Fibroblast of lung (primary cell): Measurements from ENCODE around the gene KIRREL3. TPM values are rescaled to one million over a fixed set of nuclear protein-coding genes. Genes with fewer than 3 reads are reported as not detected.

ENCODE experiments used
- DNase-seq, 2 donors: peaks; one replicate each; pipeline versions ENCODE4 v3.0.0 to v3.0.0-alpha.2; 2010; ENCODE audit warnings: low read depth in 2 of 2
- H2AFZ ChIP-seq: 2 replicates; pipeline ENCODE4 v1.5.1; 2012; ENCODE audit warnings: low read length, control low read depth, inconsistent platforms
- H3K27ac ChIP-seq: 2 replicates; pipeline ENCODE4 v1.5.1; 2011; ENCODE audit warnings: low read length, control low read depth; ENCODE audit not compliant: insufficient read depth
- H3K27me3 ChIP-seq: 2 replicates; pipeline ENCODE4 v1.5.1; 2011; ENCODE audit warnings: mild to moderate bottlenecking, low read length; ENCODE audit not compliant: control insufficient read depth, insufficient read depth
- H3K36me3 ChIP-seq: 2 replicates; pipeline ENCODE4 v1.5.1; 2011; ENCODE audit warnings: low read length; ENCODE audit not compliant: control insufficient read depth, insufficient read depth
- H3K4me1 ChIP-seq: 2 replicates; pipeline ENCODE4 v1.5.1; 2011; ENCODE audit warnings: low read length; ENCODE audit not compliant: control insufficient read depth, insufficient read depth; ENCODE audit errors: extremely low read depth
- H3K4me2 ChIP-seq: 2 replicates; pipeline ENCODE4 v1.5.1; 2011; ENCODE audit warnings: low read length, control low read depth; ENCODE audit not compliant: insufficient read depth; ENCODE audit errors: extremely low read depth
- H3K4me3 ChIP-seq, 4 experiments: fragments of 200-600 bp in 1 of 4; sonication (generic) in 1 of 4; replicated peaks in 1 of 4; 2 replicates each; pipeline ENCODE4 v1.5.1; 2011 to 2016; ENCODE audit warnings: low read length in 4 of 4, low read depth in 3 of 4, mild to moderate bottlenecking in 3 of 4, control low read depth in 2 of 4, inconsistent platforms in 1 of 4, mixed read lengths in 1 of 4; ENCODE audit not compliant: insufficient read depth in 1 of 4; ENCODE audit errors: control extremely low read depth in 1 of 4
- H3K79me2 ChIP-seq: 2 replicates; pipeline ENCODE4 v1.5.1; 2012; ENCODE audit warnings: mild to moderate bottlenecking, low read length, inconsistent platforms; ENCODE audit not compliant: control insufficient read depth, insufficient read depth
- H3K9ac ChIP-seq: 2 replicates; pipeline ENCODE4 v1.5.1; 2011; ENCODE audit warnings: mild to moderate bottlenecking, low read length, control low read depth; ENCODE audit not compliant: insufficient read depth
- H3K9me3 ChIP-seq: 2 replicates; pipeline ENCODE4 v1.5.1; 2012; ENCODE audit warnings: low read depth, low read length; ENCODE audit not compliant: control insufficient read depth, insufficient read depth
- H4K20me1 ChIP-seq: 2 replicates; pipeline ENCODE4 v1.5.1; 2011; ENCODE audit warnings: low read length; ENCODE audit not compliant: control insufficient read depth, insufficient read depth; ENCODE audit errors: extremely low read depth
- EZH2 ChIP-seq: IDR thresholded peaks from 2 replicates; pipeline ENCODE4 v1.5.1; 2012; ENCODE audit warnings: low read length, control low read depth, mild to moderate bottlenecking; ENCODE audit errors: missing control alignments
- polyA plus RNA-seq, 2 donors: library from polyadenylated mRNA; depleted of rRNA in 1 of 2; stranded (reverse) in 1 of 2; unstranded in 1 of 2; fragments of >200 nt; gene quantifications; 2 replicates each; pipeline ENCODE4 v1.2.1, GENCODE V29; 2011 to 2012; ENCODE audit warnings: missing spikeins in 1 of 2
- total RNA-seq: library from RNA; depleted of rRNA; stranded (reverse); fragments of >200 nt; gene quantifications from 2 replicates; pipeline ENCODE4 v1.2.1, GENCODE V29; 2014
- TF ChIP-seq, protein P1 (sequence below), 2 donors: IDR thresholded peaks in 1 of 2; conservative IDR thresholded peaks in 1 of 2; 1 replicate in 1 of 2; 2 replicates in 1 of 2; pipeline ENCODE4 v1.5.1; 2011 to 2012; ENCODE audit warnings: low read length in 2 of 2, control low read depth in 1 of 2, inconsistent platforms in 1 of 2, low read depth in 1 of 2, mild to moderate bottlenecking in 1 of 2

KIRREL3 gene
- total and polyA plus RNA-seq, 2 donors (not counting 1 experiment from before 2014, with no cell fraction given), result 2.8 to 6.1 TPM

DNA sequence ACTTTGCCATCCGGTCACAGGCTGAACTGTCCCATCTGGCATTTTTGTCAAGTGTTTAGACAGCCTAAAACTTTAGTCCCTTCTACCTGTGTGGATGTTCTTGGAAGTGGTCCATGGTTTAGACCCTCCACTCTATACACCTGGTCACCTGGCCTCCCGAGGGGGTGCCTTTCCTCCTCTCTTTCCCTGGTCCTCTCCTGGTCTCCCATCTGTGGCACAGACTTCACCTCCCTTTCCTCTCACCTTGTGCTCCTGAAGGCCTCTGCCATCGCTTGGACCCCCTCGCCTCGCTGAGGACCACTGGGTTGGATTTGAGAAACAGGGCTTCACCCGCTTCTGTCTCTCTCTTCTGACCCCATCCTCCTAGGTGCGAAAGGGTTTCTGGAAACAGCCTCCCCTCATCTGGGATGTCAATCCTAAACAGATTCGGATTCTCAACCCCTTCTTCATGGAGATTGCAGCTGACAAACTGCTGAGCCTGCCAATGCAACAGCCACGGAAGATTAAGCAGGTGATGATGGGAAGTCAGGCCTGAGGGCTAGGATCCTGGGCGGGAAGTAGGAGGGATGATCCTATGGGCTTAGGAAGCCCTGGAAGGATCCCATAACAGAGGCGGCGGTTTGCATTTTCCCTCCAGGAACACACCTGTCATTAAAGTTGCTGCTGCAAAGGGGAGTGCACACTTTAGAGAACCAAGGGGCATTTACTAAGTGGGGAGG is 591.5 kb downstream of the KIRREL3 start:
- Histone ChIP-seq H4K20me1 (no peaks in the 10 kb centered on the region), H3K27ac (no peak overlapping the region), H3K9me3 (no peaks in the 10 kb centered on the region), H3K27me3 (no peaks in the 10 kb centered on the region), H2AFZ (no peak overlapping the region), H3K4me3 (no peak overlapping the region), H3K36me3 (peaks cover 3% of the 10 kb centered on the region), H3K79me2 (no peaks in the 10 kb centered on the region), H3K4me2 (no peak overlapping the region), H3K9ac (no peak overlapping the region), H3K4me1 (peaks cover 3% of the 10 kb centered on the region)
- TF ChIP-seq, protein P1, sequence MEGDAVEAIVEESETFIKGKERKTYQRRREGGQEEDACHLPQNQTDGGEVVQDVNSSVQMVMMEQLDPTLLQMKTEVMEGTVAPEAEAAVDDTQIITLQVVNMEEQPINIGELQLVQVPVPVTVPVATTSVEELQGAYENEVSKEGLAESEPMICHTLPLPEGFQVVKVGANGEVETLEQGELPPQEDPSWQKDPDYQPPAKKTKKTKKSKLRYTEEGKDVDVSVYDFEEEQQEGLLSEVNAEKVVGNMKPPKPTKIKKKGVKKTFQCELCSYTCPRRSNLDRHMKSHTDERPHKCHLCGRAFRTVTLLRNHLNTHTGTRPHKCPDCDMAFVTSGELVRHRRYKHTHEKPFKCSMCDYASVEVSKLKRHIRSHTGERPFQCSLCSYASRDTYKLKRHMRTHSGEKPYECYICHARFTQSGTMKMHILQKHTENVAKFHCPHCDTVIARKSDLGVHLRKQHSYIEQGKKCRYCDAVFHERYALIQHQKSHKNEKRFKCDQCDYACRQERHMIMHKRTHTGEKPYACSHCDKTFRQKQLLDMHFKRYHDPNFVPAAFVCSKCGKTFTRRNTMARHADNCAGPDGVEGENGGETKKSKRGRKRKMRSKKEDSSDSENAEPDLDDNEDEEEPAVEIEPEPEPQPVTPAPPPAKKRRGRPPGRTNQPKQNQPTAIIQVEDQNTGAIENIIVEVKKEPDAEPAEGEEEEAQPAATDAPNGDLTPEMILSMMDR (conservative IDR thresholded peaks at IDR 0.05 in 1 of 2, IDR thresholded peaks at IDR 0.05 in 1 of 2; ENCODE audit: low read depth in 1 of 2, low read length in 2 of 2), result no peak
- no peak for TF ChIP-seq EZH2
- DNase-seq, result no peak

DNA sequence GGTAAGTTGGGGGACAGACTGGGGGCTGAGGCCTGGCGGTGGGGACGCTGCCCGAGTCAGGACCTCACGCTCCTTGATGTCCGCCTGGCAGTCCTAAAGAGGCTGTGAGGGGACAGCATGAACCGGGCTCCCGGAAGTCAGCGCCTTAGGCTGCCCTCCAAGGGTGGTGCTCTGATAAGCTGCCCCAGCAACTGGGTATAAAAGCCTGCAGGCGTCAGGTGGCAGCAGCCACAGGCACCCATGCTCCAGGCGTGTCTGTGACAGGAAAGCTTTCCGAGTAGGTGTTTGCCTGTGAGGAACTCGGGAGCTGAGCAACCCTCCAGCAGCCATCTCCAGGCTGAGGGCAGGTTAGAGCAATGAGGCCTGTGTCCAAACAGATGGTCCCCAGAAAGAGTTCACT is 592.1 kb downstream of the KIRREL3 start:
- TF ChIP-seq EZH2, result no peak
- Histone ChIP-seq H2AFZ (no peak overlapping the region), H3K27me3 (no peaks in the 10 kb centered on the region), H3K4me3 (no peak overlapping the region), H3K4me1 (peaks cover 8% of the 10 kb centered on the region), H3K9me3 (no peaks in the 10 kb centered on the region), H3K9ac (no peak overlapping the region), H3K4me2 (no peak overlapping the region), H3K36me3 (peaks cover 3% of the 10 kb centered on the region), H4K20me1 (no peaks in the 10 kb centered on the region), H3K27ac (no peak overlapping the region), H3K79me2 (no peaks in the 10 kb centered on the region)
- DNase-seq, result no peak

DNA sequence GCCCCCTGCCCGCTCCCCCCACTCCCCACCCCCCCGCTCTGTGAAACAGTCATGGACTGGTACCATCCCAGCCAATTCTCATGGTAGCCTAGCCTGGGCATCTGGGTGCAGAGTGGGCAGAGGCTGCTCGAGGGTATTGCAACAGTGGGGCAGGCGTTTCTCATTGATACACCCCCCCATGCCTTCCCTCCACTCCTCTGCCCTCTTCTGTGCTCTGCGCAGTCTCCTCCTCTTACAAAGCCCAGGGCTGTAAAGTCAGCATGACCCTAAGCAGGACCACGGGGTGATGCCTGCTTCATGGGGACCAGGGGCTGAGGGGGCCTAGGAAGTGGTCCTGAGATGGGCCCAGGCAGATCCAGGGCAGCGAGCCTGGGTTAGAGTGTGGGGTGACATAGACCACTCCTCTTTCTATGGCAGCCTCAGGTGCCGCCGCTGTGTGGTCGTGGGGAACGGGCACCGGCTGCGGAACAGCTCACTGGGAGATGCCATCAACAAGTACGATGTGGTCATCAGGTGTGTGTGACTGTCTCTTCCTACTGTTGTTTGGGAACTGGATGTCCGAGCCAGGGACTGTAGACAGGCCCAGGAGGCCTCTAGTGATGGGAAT is 592.8 kb downstream of the KIRREL3 start:
- Histone ChIP-seq H3K27ac (no peak overlapping the region), H3K79me2 (no peaks in the 10 kb centered on the region), H2AFZ (no peak overlapping the region), H3K9ac (no peak overlapping the region), H3K27me3 (no peaks in the 10 kb centered on the region), H3K4me3 (no peak overlapping the region), H3K36me3 (peaks cover 3% of the 10 kb centered on the region), H3K4me2 (no peak overlapping the region), H3K9me3 (no peaks in the 10 kb centered on the region), H3K4me1 (peaks cover 8% of the 10 kb centered on the region), H4K20me1 (no peaks in the 10 kb centered on the region)
- DNase-seq, result no peak
- no peak for TF ChIP-seq EZH2
- TF ChIP-seq, protein P1 (conservative IDR thresholded peaks at IDR 0.05 in 1 of 2, IDR thresholded peaks at IDR 0.05 in 1 of 2; ENCODE audit: low read depth in 1 of 2, low read length in 2 of 2), result no peak
